Nephron progenitor cell (in vitro differentiated cells): ENCODE data around the gene UTF1.

ENCODE experiments used
- DNase-seq: peaks from one replicate; pipeline ENCODE4 v3.0.0; 2021
- H3K27ac Mint-ChIP-seq: 2 replicates; pipeline ENCODE4 v1.8.0; 2021; ENCODE audit warnings: mild to moderate bottlenecking, moderate library complexity, mixed read lengths
- H3K27me3 Mint-ChIP-seq: 2 replicates; pipeline ENCODE4 v1.8.0; 2021; ENCODE audit warnings: mild to moderate bottlenecking, low read depth, mixed read lengths; ENCODE audit not compliant: poor library complexity
- H3K36me3 Mint-ChIP-seq: 2 replicates; pipeline ENCODE4 v1.8.0; 2021; ENCODE audit warnings: low read depth, mixed read lengths
- H3K4me1 Mint-ChIP-seq: 2 replicates; pipeline ENCODE4 v1.8.0; 2021; ENCODE audit warnings: mixed read lengths
- H3K4me3 Mint-ChIP-seq: 2 replicates; pipeline ENCODE4 v1.8.0; 2021; ENCODE audit warnings: mild to moderate bottlenecking, moderate library complexity, mixed read lengths
- H3K9me3 Mint-ChIP-seq: 2 replicates; pipeline ENCODE4 v1.8.0; 2021; ENCODE audit warnings: mild to moderate bottlenecking, moderate library complexity, mixed read lengths
- CTCF ChIP-seq: fragments of 200-600 bp; sonication (generic); IDR thresholded peaks from 2 replicates; pipeline ENCODE4 v1.5.0; 2021; ENCODE audit warnings: antibody characterized with exemption

Gene UTF1

GRCh38 chr10:133237241-133237587 lies 7.2 kb downstream of the UTF1 start:
- peaks cover 22% of the 10 kb centered on the region for H3K4me1 Mint-ChIP-seq
- H3K27ac Mint-ChIP-seq = no peak overlapping the region
- H3K9me3 Mint-ChIP-seq = peaks cover 4% of the 10 kb centered on the region
- H3K27me3 Mint-ChIP-seq = peaks cover 70% of the 10 kb centered on the region
- peak; percentile 46 for DNase-seq
- H3K36me3 Mint-ChIP-seq = no peaks in the 10 kb centered on the region
- peak overlapping the region; percentile 50 for H3K4me3 Mint-ChIP-seq
- no peak for TF ChIP-seq CTCF

GRCh38 chr10:133237588-133238465 lies 7.8 kb downstream of the UTF1 start, which contains the start of gene VENTX:
TSS of gene VENTX (plus strand) at chr10:133237855. CDS start at chr10:133237915, 60 bp downstream.
- no peak for TF ChIP-seq CTCF
- Mint-ChIP-seq H3K9me3 (peaks cover 4% of the 10 kb centered on the region), H3K27ac (no peak within 1 kb of the TSS), H3K36me3 (no peaks in the 10 kb centered on the region), H3K27me3 (peaks cover 64% of the 10 kb centered on the region), H3K4me3 (peak within 1 kb of the TSS; percentile 62), H3K4me1 (peaks cover 22% of the 10 kb centered on the region)
- peak; percentile 45 for DNase-seq

- TF ChIP-seq CTCF = no peak
- peak overlapping the region; percentile 62 for H3K4me3 Mint-ChIP-seq
- H3K36me3 Mint-ChIP-seq = no peaks in the 10 kb centered on the region
- no peak for DNase-seq
- H3K27me3 Mint-ChIP-seq = peaks cover 58% of the 10 kb centered on the region
- H3K4me1 Mint-ChIP-seq = peaks cover 24% of the 10 kb centered on the region
- H3K27ac Mint-ChIP-seq = no peak overlapping the region
- H3K9me3 Mint-ChIP-seq = peaks cover under 1% of the 10 kb centered on the region
Measured at GRCh38 chr10:133238466-133238804, 8.4 kb downstream of the UTF1 start.

GRCh38 chr10:133239990-133240389 lies 10.0 kb downstream of the UTF1 start:
- TF ChIP-seq CTCF = no peak
- Mint-ChIP-seq H3K4me1 (peaks cover 24% of the 10 kb centered on the region), H3K4me3 (no peak overlapping the region), H3K9me3 (no peaks in the 10 kb centered on the region), H3K36me3 (no peaks in the 10 kb centered on the region), H3K27me3 (peaks cover 43% of the 10 kb centered on the region), H3K27ac (no peak overlapping the region)
- DNase-seq = no peak

GRCh38 chr10:133241501-133242205 lies 11.6 kb downstream of the UTF1 start:
- Mint-ChIP-seq H3K9me3 (no peaks in the 10 kb centered on the region), H3K36me3 (no peaks in the 10 kb centered on the region), H3K27me3 (peaks cover 34% of the 10 kb centered on the region), H3K4me3 (no peak overlapping the region), H3K4me1 (peaks cover 34% of the 10 kb centered on the region), H3K27ac (no peak overlapping the region)
- DNase-seq = no peak
- TF ChIP-seq CTCF = no peak
